Dedifferentiated amniotic fluid mesenchymal stem cell (primary cell): ENCODE data around the gene CEBPA.

Experiments used
- DNase-seq: peaks from one replicate; pipeline ENCODE4 v3.0.0-alpha.2; 2016; ENCODE audit errors: extremely low spot score

Gene CEBPA

GRCh38 chr19:33251076-33251475, 51.3 kb downstream of the CEBPA start:
- no peak for DNase-seq

GRCh38 chr19:33250500-33250899, 51.8 kb downstream of the CEBPA start:
- no peak for DNase-seq
